OCI-LY7 (cell line): ENCODE results near the gene RIMS4. TPM values are rescaled to one million over a fixed set of nuclear protein-coding genes. Genes with fewer than 3 reads are reported as not detected.

Source experiments
- BruUV-seq: library from RNA; stranded (reverse); fragments of 400-500 nt; replicated peaks from 2 replicates; lab custom pipeline; 2021; lab: Mats Ljungman, UMichigan
- CTCF ChIA-PET: fragments of 300-600 bp; sonication (Branson Sonifier 250); formaldehyde crosslinking; loops from one replicate; lab custom pipeline; 2022; ENCODE audit warnings: antibody characterized with exemption; ENCODE audit not compliant: unreplicated experiment; lab: Charles Lee
- POLR2A ChIA-PET: fragments of 300-600 bp; sonication (Branson Sonifier 250); formaldehyde crosslinking; loops from one replicate; lab custom pipeline; 2022; ENCODE audit warnings: antibody characterized with exemption; lab: Charles Lee
- DNase-seq: peaks from one replicate; pipeline ENCODE4 v3.0.0-alpha.2; 2015; ENCODE audit warnings: low spot score
- H2AFZ ChIP-seq: fragments of 200-600 bp; sonication (generic), shearing (Covaris generic); 2 replicates; pipeline ENCODE4 v1.6.1; 2014; ENCODE audit warnings: mild to moderate bottlenecking, antibody characterized with exemption, low read length, moderate library complexity
- H3K27ac ChIP-seq: fragments of 200-600 bp; sonication (generic); 2 replicates; pipeline ENCODE4 v1.5.1; 2014; ENCODE audit warnings: mixed run types, low read depth, mild to moderate bottlenecking, moderate library complexity, low read length, inconsistent platforms; ENCODE audit not compliant: poor library complexity, severe bottlenecking
- H3K36me3 ChIP-seq: fragments of 200-600 bp; sonication (generic); 2 replicates; pipeline ENCODE4 v1.6.1; 2014; ENCODE audit warnings: mild to moderate bottlenecking, antibody characterized with exemption, low read length, moderate library complexity, mixed read lengths; ENCODE audit not compliant: insufficient read depth
- H3K4me1 ChIP-seq: fragments of 200-600 bp; sonication (generic); 2 replicates; pipeline ENCODE4 v1.5.1; 2014; ENCODE audit warnings: mild to moderate bottlenecking, low read length; ENCODE audit not compliant: insufficient read depth, poor library complexity, severe bottlenecking
- H3K4me2 ChIP-seq: fragments of 200-600 bp; sonication (generic); 2 replicates; pipeline ENCODE4 v1.6.1; 2014; ENCODE audit warnings: mild to moderate bottlenecking, low read length
- H3K4me3 ChIP-seq: fragments of 200-600 bp; sonication (generic); 2 replicates; pipeline ENCODE4 v1.5.1; 2014; ENCODE audit warnings: mild to moderate bottlenecking, low read depth, low read length; ENCODE audit not compliant: poor library complexity, severe bottlenecking
- H3K79me2 ChIP-seq: fragments of 200-600 bp; sonication (generic); 2 replicates; pipeline ENCODE4 v1.6.1; 2016; ENCODE audit warnings: low read depth, mild to moderate bottlenecking, low read length, moderate library complexity, mixed read lengths; ENCODE audit not compliant: insufficient read depth
- H3K9me2 ChIP-seq: fragments of 200-600 bp; sonication (generic); 2 replicates; pipeline ENCODE4 v1.6.1; 2016; ENCODE audit warnings: mild to moderate bottlenecking, low read length, mixed read lengths; ENCODE audit not compliant: insufficient read depth
- H3K9me3 ChIP-seq: fragments of 200-600 bp; sonication (generic); 2 replicates; pipeline ENCODE4 v1.6.1; 2014; ENCODE audit warnings: mild to moderate bottlenecking, mixed run types, low read length, mixed read lengths
- H4K20me1 ChIP-seq: fragments of 200-600 bp; sonication (generic); 2 replicates; pipeline ENCODE4 v1.6.1; 2014; ENCODE audit warnings: mild to moderate bottlenecking, antibody characterized with exemption, low read length, moderate library complexity, mixed read lengths; ENCODE audit not compliant: insufficient read depth
- EZH2phosphoT487 ChIP-seq: fragments of 200-600 bp; sonication (generic); IDR thresholded peaks from 2 replicates; pipeline ENCODE4 v1.6.1; 2018; ENCODE audit warnings: low read depth, borderline replicate concordance, mild to moderate bottlenecking, mixed run types, antibody characterized with exemption, low read length, moderate library complexity, mixed read lengths
- intact Hi-C: fragments of 100-400 bp; cut with micrococcal nuclease; formaldehyde crosslinking; loops from one replicate; pipeline ENCODE4 v1.10.0; 2022; ENCODE audit not compliant: unreplicated experiment
- total RNA-seq, 2 experiments: library from RNA; depleted of rRNA in 1 of 2; stranded (reverse); fragments of >200 nt in 1 of 2; shearing (Covaris generic) in 1 of 2; gene quantifications; 2 replicates each; pipeline ENCODE4 v1.2.3, GENCODE V29; 2014 to 2022
- TF ChIP-seq, protein P1 (sequence below): fragments of 200-600 bp; sonication (generic); conservative IDR thresholded peaks from 2 replicates; pipeline ENCODE4 v1.5.1; 2014; ENCODE audit warnings: mild to moderate bottlenecking, antibody characterized with exemption, low read length, moderate library complexity, mixed read lengths

Gene RIMS4
- total RNA-seq, 2 experiments from 2014 or later: not detected

DNA sequence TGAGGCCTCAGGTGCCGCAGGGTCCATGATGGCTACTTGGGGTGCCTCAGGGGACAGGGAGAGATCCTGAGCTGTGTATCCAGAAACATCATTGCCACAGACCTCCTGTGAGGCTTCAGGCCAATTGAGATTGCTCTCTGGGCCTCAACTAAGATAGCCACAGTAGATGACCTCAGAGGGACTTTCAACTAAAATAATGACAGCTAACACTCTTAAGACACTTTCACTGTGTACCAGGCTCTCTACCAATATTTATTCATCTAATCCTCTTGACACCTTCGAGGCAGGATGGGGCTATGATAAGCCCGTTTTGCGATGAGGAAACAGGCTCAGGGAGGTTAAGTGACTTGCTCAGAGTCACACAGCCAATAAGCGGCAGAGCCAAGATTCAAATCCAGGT lies 10.7 kb downstream of the RIMS4 start:
- intact Hi-C loops: loop anchor here (1.0 kb wide), 1 partner anchor 68 kb away; no protein-coding TSS in a partner anchor
- no peak overlapping the region for H3K4me3 ChIP-seq
- H3K4me2 ChIP-seq: no peak overlapping the region
- POLR2A ChIA-PET: interaction anchor here (0.5 kb wide), 1 partner anchor 67 kb away, joined by 3 read pairs; no protein-coding TSS in a partner anchor
- no peaks in the 10 kb centered on the region for H3K79me2 ChIP-seq
- H4K20me1 ChIP-seq: no peaks in the 10 kb centered on the region
- H3K36me3 ChIP-seq: no peaks in the 10 kb centered on the region
- H3K4me1 ChIP-seq: no peaks in the 10 kb centered on the region
- TF ChIP-seq EZH2phosphoT487: no peak
- TF ChIP-seq, protein P1, sequence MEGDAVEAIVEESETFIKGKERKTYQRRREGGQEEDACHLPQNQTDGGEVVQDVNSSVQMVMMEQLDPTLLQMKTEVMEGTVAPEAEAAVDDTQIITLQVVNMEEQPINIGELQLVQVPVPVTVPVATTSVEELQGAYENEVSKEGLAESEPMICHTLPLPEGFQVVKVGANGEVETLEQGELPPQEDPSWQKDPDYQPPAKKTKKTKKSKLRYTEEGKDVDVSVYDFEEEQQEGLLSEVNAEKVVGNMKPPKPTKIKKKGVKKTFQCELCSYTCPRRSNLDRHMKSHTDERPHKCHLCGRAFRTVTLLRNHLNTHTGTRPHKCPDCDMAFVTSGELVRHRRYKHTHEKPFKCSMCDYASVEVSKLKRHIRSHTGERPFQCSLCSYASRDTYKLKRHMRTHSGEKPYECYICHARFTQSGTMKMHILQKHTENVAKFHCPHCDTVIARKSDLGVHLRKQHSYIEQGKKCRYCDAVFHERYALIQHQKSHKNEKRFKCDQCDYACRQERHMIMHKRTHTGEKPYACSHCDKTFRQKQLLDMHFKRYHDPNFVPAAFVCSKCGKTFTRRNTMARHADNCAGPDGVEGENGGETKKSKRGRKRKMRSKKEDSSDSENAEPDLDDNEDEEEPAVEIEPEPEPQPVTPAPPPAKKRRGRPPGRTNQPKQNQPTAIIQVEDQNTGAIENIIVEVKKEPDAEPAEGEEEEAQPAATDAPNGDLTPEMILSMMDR: no peak
- no TSS peak for BruUV-seq
- no peak for DNase-seq
- no peak overlapping the region for H2AFZ ChIP-seq
- H3K9me3 ChIP-seq: no peaks in the 10 kb centered on the region
- no peaks in the 10 kb centered on the region for H3K9me2 ChIP-seq
- H3K27ac ChIP-seq: no peak overlapping the region
- CTCF ChIA-PET: no interaction called here

DNA sequence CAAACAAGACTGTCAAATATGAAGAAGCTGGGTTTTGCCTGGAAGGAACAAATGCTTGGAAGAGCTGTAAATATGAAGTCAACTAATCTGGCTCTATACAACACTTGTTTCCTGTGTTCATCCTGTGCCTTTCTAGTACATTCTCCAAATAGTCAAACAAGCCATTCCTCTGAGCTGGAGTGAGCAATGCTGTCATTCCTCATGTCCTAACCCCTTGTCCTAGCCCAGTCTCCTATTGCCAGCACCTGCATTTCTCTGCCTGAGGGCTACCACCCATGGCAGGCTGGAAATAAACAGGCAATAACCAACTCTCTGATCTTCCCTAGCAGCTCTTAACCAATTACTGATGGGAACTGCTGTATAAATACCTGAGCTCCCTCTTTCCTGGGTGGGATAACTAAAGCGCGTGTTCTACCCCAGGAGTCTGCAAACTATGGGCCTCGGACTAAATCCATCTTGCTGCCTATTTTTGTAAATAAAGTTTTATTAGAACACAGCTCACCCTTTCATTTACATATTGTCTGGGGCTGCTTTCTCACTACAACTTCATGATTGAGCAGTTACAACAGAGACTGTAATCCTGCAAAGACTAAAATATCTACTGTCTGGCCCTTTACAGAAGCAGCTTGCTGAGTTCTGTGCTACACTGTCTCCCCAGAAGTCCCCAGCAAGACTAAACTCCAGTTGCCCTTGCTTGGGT lies 13.4 kb downstream of the RIMS4 start:
- ChIA-PET CTCF (no interaction called here), POLR2A (interaction anchor here (0.5 kb wide), 1 partner anchor 108 kb away, joined by 4 read pairs; no protein-coding TSS in a partner anchor)
- Histone ChIP-seq H2AFZ (no peak overlapping the region), H3K4me1 (no peaks in the 10 kb centered on the region), H3K27ac (no peak overlapping the region), H3K4me2 (no peak overlapping the region), H3K9me3 (no peaks in the 10 kb centered on the region), H3K9me2 (no peaks in the 10 kb centered on the region), H3K4me3 (no peak overlapping the region), H3K36me3 (no peaks in the 10 kb centered on the region), H4K20me1 (no peaks in the 10 kb centered on the region), H3K79me2 (no peaks in the 10 kb centered on the region)
- no peak for TF ChIP-seq EZH2phosphoT487
- TF ChIP-seq, protein P1: no peak
- intact Hi-C loops: no loop called here
- no peak for DNase-seq
- BruUV-seq: no TSS peak

DNA sequence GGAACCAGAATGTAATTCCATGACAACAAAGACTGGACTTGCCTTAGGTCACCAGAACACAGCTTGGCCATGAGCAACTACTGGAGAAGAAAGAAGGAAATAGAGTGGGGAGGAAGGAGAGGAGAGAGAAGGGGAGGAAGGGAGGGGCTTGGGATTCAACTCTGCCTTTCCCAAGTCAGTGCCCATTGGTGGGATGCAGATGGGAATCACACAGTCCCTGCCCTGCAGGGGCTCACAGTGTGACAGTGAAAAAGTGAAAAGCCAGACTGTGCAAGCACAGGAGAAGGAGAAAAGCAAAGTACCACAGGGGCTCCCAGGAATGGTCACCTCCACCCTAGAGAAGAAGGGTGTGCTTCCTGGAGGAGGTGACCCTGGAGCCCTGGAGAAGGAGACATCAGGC lies 14.0 kb downstream of the RIMS4 start:
- H2AFZ ChIP-seq: no peak overlapping the region
- H3K36me3 ChIP-seq: no peaks in the 10 kb centered on the region
- no peaks in the 10 kb centered on the region for H3K79me2 ChIP-seq
- no peaks in the 10 kb centered on the region for H3K4me1 ChIP-seq
- no peak overlapping the region for H3K4me2 ChIP-seq
- no peak overlapping the region for H3K27ac ChIP-seq
- intact Hi-C loops: no loop called here
- no TSS peak for BruUV-seq
- no peak overlapping the region for H3K4me3 ChIP-seq
- POLR2A ChIA-PET: interaction anchor here (0.5 kb wide), 1 partner anchor 108 kb away, joined by 4 read pairs; no protein-coding TSS in a partner anchor
- H3K9me3 ChIP-seq: no peaks in the 10 kb centered on the region
- H4K20me1 ChIP-seq: no peaks in the 10 kb centered on the region
- CTCF ChIA-PET: no interaction called here
- no peak for TF ChIP-seq EZH2phosphoT487
- TF ChIP-seq, protein P1: no peak
- no peak for DNase-seq
- no peaks in the 10 kb centered on the region for H3K9me2 ChIP-seq
